Measurements from ENCODE around the gene MGAT4A.
A peak's percentile ranks its signal among the peaks of the same experiment; 100 is the strongest.
"Not testable (repeated sequence)": the region's sequence is repeated elsewhere in the genome, so short reads cannot be mapped to it uniquely, and the experiment has no call there.

MGAT4A gene

DNA sequence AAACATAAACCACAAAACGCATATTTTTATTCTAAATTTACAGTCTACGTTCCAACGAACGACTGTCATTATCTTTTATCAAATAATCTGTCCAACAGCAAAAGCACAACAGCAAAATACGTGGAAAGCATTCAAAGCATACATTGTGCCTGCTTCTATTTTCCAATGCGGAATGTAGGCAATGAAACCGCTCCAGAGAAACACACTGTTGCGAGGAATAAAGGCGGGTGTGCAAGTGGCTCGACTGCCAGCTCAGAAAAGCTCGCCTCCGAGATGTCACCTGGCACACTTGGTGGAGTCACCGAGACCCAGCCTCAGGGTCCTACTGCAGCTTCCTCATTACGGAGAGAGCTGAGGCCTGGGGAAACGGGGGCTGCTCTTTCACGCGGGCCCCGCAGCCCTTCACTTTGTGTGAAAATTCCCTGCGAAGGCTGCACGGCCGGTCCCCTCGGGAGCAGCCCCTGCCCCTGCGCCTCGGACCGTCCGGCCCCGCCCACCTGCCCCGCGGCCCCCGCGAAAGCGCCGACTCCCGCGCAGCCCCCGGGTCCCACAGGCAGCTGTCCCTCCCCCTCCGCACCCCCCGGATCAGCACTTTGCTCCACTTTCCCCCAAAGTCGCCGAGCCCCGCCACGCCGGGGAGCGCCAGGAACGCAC, 752 bp downstream of the MGAT4A start:
- peak; percentile 38 for DNase-seq (ENCODE audit: low read depth)

DNA sequence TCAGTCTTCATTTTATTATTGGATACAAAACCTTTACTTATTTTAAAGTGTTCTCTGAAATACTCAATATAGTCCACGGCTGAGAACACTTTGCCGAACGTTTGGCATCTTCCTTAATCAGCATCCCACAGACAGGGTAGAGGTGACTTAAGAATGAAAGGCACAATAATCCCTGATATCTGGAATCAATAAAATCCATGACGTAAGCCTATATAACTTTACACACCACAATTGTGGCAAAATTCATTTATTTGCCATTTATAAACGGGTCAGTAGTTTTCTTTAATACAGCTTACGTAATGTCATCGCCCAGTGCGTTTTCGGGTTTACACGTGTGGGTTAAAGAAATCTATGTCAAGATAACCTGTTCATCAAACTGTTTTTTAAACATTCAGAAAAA, 1.3 kb downstream of the MGAT4A start:
- no peak for DNase-seq (ENCODE audit: low read depth)

- DNase-seq (ENCODE audit: low read depth): not testable (repeated sequence)
Measured at GRCh38 chr2:98728088-98728718, 2.7 kb downstream of the MGAT4A start.

DNA sequence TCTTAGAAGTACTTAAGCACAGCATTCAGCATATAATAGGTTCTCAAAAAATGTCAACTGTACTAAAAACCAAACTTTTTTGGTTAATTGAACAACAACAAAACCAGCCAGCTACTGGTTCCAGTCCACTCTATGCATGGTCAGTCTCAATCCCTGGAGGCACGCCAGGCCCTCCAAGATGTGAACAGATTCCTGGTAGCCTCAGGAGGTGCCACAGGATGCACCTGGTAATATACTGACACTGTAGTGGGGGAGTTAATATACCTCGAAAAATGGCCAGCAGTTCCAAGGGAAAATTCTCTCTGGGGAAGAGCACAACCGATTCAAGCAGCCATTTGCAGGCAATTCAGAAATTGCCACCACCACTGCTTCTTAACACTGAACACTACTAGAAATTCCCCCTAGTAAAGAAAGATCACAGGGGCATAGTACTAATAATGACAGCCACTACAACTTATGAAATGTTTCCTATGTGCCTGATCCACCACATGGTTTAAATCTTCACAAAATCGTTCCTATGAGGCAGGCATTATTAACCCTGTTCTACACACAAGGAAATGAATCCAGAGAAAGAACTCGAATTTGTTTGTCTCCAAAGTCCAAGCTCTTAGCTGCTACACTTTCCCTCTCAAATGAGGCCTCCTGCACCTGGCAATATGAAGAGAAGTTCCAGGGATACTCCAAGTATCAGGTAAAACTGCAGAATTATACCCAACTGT, 3.4 kb downstream of the MGAT4A start:
- no peak for DNase-seq (ENCODE audit: low read depth)

- DNase-seq (ENCODE audit: low read depth): no peak
Measured at GRCh38 chr2:98726735-98727368, 4.1 kb downstream of the MGAT4A start.

GRCh38 chr2:98726205-98726604, 4.7 kb downstream of the MGAT4A start:
- DNase-seq (ENCODE audit: low read depth): no peak

DNA sequence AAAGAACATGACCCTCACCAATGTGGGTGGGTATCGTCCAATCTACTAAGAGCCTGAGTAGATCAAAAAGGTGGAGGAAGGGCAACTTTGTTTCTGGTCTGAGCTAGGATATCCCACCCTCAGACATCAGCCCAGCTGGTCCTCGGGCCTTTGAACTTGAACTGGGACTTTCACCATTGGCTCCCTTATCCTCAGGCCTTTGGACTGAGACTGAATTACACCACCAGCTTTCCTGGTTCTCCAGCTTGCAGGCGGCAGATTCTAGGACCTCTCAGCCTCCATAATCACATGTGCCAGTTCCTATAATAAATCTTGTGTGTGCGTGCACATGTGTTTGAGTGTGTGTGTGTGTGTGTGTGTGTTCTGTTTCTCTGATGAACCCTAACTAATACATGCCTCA, 10.6 kb downstream of the MGAT4A start:
- DNase-seq (ENCODE audit: low read depth): no peak

DNA sequence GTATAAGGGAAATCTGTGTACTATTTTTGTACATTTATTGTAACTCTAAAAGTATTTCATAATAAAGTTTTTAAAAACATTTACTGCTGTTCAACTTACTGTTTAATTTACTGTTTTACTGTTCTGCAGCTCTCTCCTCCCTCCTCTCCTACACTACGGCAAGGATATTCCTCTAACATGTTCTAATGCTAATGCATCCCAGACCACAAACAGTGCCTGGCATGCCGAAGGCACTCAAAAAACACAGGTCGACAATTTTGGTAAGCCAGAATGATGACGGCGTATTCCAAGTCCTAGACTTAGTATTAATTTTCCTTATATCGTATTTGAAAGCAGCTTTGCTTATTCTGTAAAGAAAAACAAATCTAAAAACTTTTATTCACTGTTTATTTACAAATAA, 13.3 kb downstream of the MGAT4A start:
- DNase-seq (ENCODE audit: low read depth): no peak

- DNase-seq (ENCODE audit: low read depth): no peak
Measured at GRCh38 chr2:98716786-98717185, 14.1 kb downstream of the MGAT4A start.

- DNase-seq (ENCODE audit: low read depth): no peak
Measured at GRCh38 chr2:98715812-98716451, 15.0 kb downstream of the MGAT4A start.

GRCh38 chr2:98713332-98714015, 17.5 kb downstream of the MGAT4A start:
- DNase-seq (ENCODE audit: low read depth): no peak

GRCh38 chr2:98712145-98712544, 18.8 kb downstream of the MGAT4A start:
- DNase-seq (ENCODE audit: low read depth): no peak

DNA sequence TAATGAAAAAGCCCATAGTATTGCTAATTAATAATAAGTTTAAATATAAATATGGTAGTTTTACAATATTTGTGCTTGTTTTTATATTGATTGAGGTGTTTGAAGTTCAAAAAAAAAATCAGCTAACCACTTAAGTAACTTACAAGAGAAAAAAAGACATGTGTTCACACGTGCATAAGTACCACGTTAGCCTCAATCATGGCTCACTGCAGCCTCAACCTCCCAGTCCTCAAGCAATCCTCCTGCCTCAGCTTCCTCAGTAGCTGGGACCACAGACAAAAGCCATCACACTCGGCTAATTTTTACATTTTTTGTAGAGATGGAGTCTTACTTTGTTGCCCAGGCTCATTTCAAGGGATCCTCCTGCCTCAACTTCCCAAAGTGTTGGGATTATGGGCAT, 19.4 kb downstream of the MGAT4A start:
- DNase-seq (ENCODE audit: low read depth): no peak

DNA sequence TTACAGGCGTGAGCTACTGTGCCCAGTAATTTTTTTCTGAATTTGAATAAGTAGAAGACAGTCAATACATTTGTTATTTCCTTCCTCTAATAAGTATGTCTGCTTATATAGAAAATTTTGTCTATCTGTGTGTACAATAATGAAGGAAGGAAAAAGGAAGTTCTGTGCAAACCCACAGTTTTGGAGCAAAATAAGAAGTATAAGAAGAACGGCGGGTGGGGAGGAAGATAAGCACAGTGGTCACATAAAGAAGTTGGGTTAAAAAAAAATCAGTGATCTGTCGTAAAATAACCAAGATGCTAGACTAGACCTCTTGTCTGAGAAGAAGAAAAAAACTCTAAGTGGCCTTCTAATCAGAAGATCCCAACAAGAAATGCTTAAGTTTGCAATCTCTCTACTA, 20.2 kb downstream of the MGAT4A start:
- no peak for DNase-seq (ENCODE audit: low read depth)

DNA sequence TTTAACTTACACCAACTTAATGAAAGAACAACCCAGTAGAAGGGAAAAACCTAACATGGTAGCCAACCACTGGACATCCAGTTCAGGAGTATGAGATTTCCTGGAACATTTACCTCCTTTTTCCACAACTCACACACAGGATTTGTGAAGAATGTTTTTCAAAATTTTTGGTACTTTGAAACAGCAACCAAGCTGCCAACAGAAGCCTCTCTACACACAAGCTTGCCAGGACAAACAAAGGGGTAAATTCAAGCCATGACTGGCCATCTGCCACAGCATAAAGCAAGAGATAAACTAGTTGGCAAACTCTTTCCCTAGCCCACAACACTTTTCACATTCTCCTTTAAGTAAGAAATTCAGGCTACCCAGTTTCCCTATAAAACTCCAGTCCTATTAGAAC, 21.4 kb downstream of the MGAT4A start:
- no peak for DNase-seq (ENCODE audit: low read depth)

DNA sequence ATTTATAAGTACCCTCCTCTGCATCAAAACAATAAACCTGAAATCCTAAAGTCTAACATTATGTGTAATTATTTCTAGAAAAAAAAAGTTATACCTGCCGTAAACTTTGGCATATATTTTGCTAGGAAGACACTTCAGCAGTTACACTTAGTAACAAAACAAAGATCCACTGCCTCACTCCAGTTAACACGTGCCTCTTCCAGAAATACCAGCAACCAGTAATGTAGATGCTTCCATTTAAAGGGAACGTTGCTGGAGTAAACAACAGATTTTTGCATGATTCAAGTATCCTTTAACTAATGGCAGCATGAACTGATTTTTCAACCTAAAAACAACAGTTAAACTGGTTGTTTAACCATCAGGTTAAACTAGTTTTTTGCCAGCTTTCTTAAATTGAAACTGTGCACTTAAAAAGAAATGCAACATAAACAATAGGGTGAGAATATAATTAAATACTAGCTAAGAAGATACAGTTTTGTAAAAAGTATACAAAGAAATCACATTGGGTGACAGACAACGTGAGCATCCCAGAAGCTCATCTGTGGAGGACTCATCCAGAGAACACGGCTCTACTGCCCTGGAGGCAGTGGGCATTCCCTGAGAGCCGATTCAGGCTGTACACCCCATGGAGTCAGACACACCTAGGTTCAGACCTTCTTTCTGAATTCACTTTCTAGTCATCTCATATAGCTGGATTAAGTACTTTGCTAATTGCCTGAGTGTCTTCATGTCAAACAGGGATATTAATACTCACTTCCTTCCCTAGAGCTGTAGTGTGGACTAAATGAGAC, 22.3 kb downstream of the MGAT4A start:
- no peak for DNase-seq (ENCODE audit: low read depth)

DNA sequence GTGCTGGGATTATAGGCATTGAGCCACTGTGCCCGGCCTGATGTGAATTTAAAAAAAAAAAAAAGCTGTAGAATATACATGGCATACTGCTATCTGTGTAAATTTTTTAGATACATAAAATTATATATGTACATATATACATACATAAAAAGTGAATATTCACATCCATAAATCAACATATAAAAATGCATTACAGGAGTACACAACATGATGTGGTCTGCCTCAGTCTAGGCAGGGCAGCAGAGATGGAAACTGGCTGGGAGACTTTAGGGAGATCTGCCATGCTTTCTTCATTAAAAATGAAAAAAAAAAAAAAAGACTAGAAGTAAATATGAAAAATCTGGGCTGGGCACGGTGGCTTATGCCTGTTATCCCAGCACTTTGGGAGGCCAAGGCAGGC, 24.3 kb downstream of the MGAT4A start:
- DNase-seq (ENCODE audit: low read depth): no peak

DNA sequence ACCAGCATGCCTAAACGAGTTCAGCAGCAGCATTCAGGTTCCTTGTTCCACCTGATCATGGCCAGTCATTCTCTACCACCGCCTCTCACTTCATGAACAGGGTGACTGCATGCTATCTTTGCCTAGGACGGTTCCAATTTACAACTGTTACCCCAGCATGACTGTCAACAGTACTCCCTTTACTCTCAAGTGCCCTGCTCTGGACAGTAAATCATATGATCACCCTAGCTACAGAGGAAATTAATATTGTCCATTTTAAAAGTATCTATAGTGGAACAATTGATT, 25.7 kb downstream of the MGAT4A start:
- DNase-seq (ENCODE audit: low read depth): no peak

GRCh38 chr2:98704499-98705332, 26.2 kb downstream of the MGAT4A start:
- DNase-seq (ENCODE audit: low read depth): no peak

DNA sequence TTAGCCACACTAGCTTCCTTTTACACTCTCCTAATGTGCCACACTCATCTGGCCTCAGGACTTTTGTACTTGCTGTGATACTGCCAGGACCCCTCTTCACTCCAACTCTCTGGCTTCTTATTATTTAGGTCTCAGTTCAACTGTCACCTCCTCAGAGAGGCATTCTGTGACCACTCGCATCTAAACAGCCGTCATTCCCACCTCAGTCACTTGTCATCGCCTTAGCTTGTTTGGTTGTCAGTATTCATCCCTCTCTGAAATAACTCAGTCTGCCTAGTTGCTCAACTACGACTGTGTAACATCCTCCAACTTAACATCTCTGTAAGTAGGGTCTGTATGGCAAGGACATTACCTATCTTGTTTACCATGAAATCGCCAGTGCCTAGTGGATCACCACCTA, 27.2 kb downstream of the MGAT4A start:
- no peak for DNase-seq (ENCODE audit: low read depth)

Data from activated T-helper 1 cell treated with Interleukin-2 at 50 U/mL for 16 hours (primary cell).